GM23338 (cell line): ENCODE results near the gene SCNN1A. TPM values are rescaled to one million over a fixed set of nuclear protein-coding genes. Genes with fewer than 3 reads are reported as not detected.

Experiments
- ATAC-seq: fragments of 200-7000 bp; cut with Tn5 transposase; 3 replicates; pipeline ENCODE4 v1.9.1; 2020
- DNase-seq: peaks from one replicate; pipeline ENCODE4 v3.0.0-alpha.2; 2015; ENCODE audit warnings: low spot score
- H2AFZ ChIP-seq: fragments of 200-600 bp; sonication (generic); 2 replicates; pipeline ENCODE4 v1.8.0; 2016; ENCODE audit warnings: antibody characterized with exemption, mild to moderate bottlenecking, moderate library complexity
- H3F3A ChIP-seq: fragments of 200-600 bp; sonication (generic); replicated peaks from 2 replicates; pipeline ENCODE4 v1.8.0; 2017; ENCODE audit warnings: antibody characterized with exemption, mixed run types, low read depth
- H3K27ac ChIP-seq: fragments of 200-600 bp; sonication (generic); 2 replicates; pipeline ENCODE4 v1.6.1; 2016; ENCODE audit warnings: low read depth
- H3K27me3 ChIP-seq: fragments of 200-600 bp; sonication (generic); 2 replicates; pipeline ENCODE4 v1.8.0; 2016; ENCODE audit warnings: mild to moderate bottlenecking, mixed run types, moderate library complexity; ENCODE audit not compliant: insufficient read depth
- H3K36me3 ChIP-seq: fragments of 200-600 bp; sonication (generic); 2 replicates; pipeline ENCODE4 v1.8.0; 2016; ENCODE audit warnings: mild to moderate bottlenecking; ENCODE audit not compliant: insufficient read depth
- H3K4me1 ChIP-seq: fragments of 200-600 bp; sonication (generic); 2 replicates; pipeline ENCODE4 v1.8.0; 2016; ENCODE audit warnings: mild to moderate bottlenecking, moderate library complexity; ENCODE audit not compliant: insufficient read depth
- H3K4me2 ChIP-seq: fragments of 200-600 bp; sonication (generic); 2 replicates; pipeline ENCODE4 v1.7.1; 2017; ENCODE audit warnings: mixed run types
- H3K4me3 ChIP-seq: fragments of 200-600 bp; sonication (generic); 2 replicates; pipeline ENCODE4 v1.6.1; 2016; ENCODE audit warnings: mixed run types
- H3K79me2 ChIP-seq: fragments of 200-600 bp; sonication (generic); replicated peaks from 2 replicates; pipeline ENCODE4 v1.8.0; 2017; ENCODE audit warnings: mild to moderate bottlenecking; ENCODE audit not compliant: insufficient read depth
- H3K9me2 ChIP-seq: fragments of 200-600 bp; sonication (generic); 2 replicates; pipeline ENCODE4 v1.8.0; 2017; ENCODE audit not compliant: insufficient read depth
- H4K20me1 ChIP-seq: fragments of 200-600 bp; sonication (generic); replicated peaks from 2 replicates; pipeline ENCODE4 v1.8.0; 2017; ENCODE audit warnings: mild to moderate bottlenecking; ENCODE audit not compliant: insufficient read depth
- H3K27ac Mint-ChIP-seq: 2 replicates; pipeline ENCODE4 v1.8.0; 2020; ENCODE audit warnings: inconsistent platforms, mild to moderate bottlenecking, moderate library complexity, mixed read lengths
- H3K27me3 Mint-ChIP-seq: 3 replicates; pipeline ENCODE4 v1.8.0; 2022; ENCODE audit warnings: low read depth, mild to moderate bottlenecking, moderate library complexity, mixed read lengths, inconsistent platforms; ENCODE audit not compliant: insufficient read depth, poor library complexity
- H3K36me3 Mint-ChIP-seq: 3 replicates; pipeline ENCODE4 v1.8.0; 2021; ENCODE audit warnings: low read depth, mild to moderate bottlenecking, inconsistent platforms, moderate library complexity, mixed read lengths
- H3K4me1 Mint-ChIP-seq: 3 replicates; pipeline ENCODE4 v1.8.0; 2020; ENCODE audit warnings: mild to moderate bottlenecking, inconsistent platforms, mixed read lengths
- H3K4me3 Mint-ChIP-seq: 3 replicates; pipeline ENCODE4 v1.8.0; 2021; ENCODE audit warnings: moderate library complexity, mild to moderate bottlenecking, inconsistent platforms, mixed read lengths
- H3K9me3 Mint-ChIP-seq: 3 replicates; pipeline ENCODE4 v1.8.0; 2020; ENCODE audit warnings: moderate library complexity, mild to moderate bottlenecking, inconsistent platforms, mixed read lengths
- JUNB ChIP-seq: IDR thresholded peaks from one replicate; pipeline ENCODE4 v1.6.1; 2016; ENCODE audit warnings: antibody characterized with exemption; ENCODE audit not compliant: unreplicated experiment
- STAT1 ChIP-seq: IDR thresholded peaks from one replicate; pipeline ENCODE4 v1.6.1; 2016; ENCODE audit warnings: antibody characterized with exemption; ENCODE audit not compliant: unreplicated experiment
- ZNF114 ChIP-seq: fragments of 250-450 bp; sonication (Bioruptor Pico); IDR thresholded peaks from 2 replicates; pipeline ENCODE4 v1.5.0; 2020; ENCODE audit warnings: mild to moderate bottlenecking, moderate library complexity
- ZNF331 ChIP-seq: fragments of 250-450 bp; sonication (Bioruptor Pico); IDR thresholded peaks from 2 replicates; pipeline ENCODE4 v1.5.0; 2020; ENCODE audit warnings: low read depth, mild to moderate bottlenecking, moderate library complexity
- polyA plus RNA-seq: library from polyadenylated mRNA; unstranded; fragments of >200 nt; fragmentation: Nextera tagmentation; extraction: Ambion mirVana; gene quantifications from 2 replicates; pipeline ENCODE4 v1.2.1, GENCODE V29; 2016
- total RNA-seq: library from RNA; depleted of rRNA; stranded (reverse); fragments of >200 nt; shearing (Covaris generic); gene quantifications from 2 replicates; pipeline ENCODE4 v1.2.3, GENCODE V29; 2014
- TF ChIP-seq, protein P1 (sequence below): fragments of 250-450 bp; sonication (Bioruptor Pico); IDR thresholded peaks from 2 replicates; pipeline ENCODE4 v1.5.0; 2020; ENCODE audit warnings: mild to moderate bottlenecking, moderate library complexity

SCNN1A gene
- total and polyA plus RNA-seq, 2 experiments from 2014 or later: 37.1 to 125 TPM

DNA sequence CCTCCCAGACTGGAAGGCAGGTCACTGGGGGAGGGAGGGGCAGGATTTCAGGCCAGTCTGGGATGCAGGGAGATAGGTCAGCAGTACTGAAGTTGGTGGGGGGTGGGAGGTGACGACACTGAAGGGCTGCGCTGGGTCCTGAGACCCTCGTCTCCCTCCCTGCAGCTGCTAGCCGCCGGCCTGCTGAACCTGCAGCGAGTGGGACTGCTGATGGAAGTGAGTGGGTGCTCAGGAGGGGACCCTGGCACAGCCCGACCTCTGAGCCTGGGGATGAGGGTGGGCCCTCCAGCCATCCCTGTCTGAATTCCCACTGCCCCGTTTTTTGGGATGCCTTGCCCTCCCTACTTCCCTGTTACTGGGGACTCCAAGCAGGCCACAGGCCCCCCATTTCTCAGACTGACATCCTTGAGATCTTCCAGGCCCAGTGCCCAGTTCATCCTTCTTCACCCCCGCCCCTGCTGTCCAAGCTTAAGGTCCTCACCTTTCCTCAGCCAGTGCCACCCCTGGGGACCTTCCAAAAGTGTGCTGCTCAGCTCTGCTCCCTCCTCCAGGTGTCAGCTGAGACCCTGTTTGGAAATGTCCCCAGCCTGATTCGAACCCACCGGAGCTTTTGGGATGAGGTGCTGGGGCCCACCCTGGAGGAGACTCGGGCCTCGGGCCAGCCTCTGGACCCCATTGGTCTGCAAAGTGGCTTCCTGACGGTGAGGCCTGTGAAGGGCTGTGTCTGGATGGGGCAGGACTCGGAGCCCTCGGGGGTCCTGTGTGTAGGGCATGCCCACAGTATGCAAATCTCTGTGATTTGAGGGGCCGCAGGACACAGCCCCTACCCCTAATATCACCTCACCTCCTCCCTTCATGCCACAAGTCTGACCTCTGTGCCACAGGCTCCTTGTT lies 59.4 kb downstream of the SCNN1A start:
- Histone ChIP-seq H3K9me2 (no peaks in the 10 kb centered on the region), H3K27ac (no peak overlapping the region), H3F3A (peaks cover 5% of the 10 kb centered on the region), H4K20me1 (no peaks in the 10 kb centered on the region), H2AFZ (no peak overlapping the region), H3K79me2 (no peaks in the 10 kb centered on the region), H3K4me2 (no peak overlapping the region), H3K36me3 (peaks cover 12% of the 10 kb centered on the region), H3K4me1 (peaks cover 26% of the 10 kb centered on the region), H3K27me3 (no peaks in the 10 kb centered on the region), H3K4me3 (no peak overlapping the region)
- ATAC-seq (no peak), DNase-seq (no peak)
- H3K36me3 Mint-ChIP-seq: peaks cover 50% of the 10 kb centered on the region
- peaks cover 42% of the 10 kb centered on the region for H3K4me1 Mint-ChIP-seq
- peaks cover 29% of the 10 kb centered on the region for H3K27me3 Mint-ChIP-seq
- TF ChIP-seq ZNF331 (CRISPR knock-in tag) (no peak), STAT1 (no peak), JUNB (no peak), ZNF114 (CRISPR knock-in tag) (no peak)
- TF ChIP-seq, protein P1, sequence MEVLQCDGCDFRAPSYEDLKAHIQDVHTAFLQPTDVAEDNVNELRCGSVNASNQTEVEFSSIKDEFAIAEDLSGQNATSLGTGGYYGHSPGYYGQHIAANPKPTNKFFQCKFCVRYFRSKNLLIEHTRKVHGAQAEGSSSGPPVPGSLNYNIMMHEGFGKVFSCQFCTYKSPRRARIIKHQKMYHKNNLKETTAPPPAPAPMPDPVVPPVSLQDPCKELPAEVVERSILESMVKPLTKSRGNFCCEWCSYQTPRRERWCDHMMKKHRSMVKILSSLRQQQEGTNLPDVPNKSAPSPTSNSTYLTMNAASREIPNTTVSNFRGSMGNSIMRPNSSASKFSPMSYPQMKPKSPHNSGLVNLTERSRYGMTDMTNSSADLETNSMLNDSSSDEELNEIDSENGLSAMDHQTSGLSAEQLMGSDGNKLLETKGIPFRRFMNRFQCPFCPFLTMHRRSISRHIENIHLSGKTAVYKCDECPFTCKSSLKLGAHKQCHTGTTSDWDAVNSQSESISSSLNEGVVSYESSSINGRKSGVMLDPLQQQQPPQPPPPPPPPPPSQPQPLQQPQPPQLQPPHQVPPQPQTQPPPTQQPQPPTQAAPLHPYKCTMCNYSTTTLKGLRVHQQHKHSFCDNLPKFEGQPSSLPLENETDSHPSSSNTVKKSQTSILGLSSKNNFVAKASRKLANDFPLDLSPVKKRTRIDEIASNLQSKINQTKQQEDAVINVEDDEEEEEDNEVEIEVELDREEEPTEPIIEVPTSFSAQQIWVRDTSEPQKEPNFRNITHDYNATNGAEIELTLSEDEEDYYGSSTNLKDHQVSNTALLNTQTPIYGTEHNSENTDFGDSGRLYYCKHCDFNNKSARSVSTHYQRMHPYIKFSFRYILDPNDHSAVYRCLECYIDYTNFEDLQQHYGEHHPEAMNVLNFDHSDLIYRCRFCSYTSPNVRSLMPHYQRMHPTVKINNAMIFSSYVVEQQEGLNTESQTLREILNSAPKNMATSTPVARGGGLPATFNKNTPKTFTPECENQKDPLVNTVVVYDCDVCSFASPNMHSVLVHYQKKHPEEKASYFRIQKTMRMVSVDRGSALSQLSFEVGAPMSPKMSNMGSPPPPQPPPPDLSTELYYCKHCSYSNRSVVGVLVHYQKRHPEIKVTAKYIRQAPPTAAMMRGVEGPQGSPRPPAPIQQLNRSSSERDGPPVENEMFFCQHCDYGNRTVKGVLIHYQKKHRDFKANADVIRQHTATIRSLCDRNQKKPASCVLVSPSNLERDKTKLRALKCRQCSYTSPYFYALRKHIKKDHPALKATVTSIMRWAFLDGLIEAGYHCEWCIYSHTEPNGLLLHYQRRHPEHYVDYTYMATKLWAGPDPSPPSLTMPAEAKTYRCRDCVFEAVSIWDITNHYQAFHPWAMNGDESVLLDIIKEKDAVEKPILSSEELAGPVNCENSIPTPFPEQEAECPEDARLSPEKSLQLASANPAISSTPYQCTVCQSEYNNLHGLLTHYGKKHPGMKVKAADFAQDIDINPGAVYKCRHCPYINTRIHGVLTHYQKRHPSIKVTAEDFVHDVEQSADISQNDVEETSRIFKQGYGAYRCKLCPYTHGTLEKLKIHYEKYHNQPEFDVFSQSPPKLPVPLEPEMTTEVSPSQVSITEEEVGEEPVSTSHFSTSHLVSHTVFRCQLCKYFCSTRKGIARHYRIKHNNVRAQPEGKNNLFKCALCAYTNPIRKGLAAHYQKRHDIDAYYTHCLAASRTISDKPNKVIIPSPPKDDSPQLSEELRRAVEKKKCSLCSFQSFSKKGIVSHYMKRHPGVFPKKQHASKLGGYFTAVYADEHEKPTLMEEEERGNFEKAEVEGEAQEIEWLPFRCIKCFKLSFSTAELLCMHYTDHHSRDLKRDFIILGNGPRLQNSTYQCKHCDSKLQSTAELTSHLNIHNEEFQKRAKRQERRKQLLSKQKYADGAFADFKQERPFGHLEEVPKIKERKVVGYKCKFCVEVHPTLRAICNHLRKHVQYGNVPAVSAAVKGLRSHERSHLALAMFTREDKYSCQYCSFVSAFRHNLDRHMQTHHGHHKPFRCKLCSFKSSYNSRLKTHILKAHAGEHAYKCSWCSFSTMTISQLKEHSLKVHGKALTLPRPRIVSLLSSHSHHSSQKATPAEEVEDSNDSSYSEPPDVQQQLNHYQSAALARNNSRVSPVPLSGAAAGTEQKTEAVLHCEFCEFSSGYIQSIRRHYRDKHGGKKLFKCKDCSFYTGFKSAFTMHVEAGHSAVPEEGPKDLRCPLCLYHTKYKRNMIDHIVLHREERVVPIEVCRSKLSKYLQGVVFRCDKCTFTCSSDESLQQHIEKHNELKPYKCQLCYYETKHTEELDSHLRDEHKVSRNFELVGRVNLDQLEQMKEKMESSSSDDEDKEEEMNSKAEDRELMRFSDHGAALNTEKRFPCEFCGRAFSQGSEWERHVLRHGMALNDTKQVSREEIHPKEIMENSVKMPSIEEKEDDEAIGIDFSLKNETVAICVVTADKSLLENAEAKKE (CRISPR knock-in tag): no peak
- H3K27ac Mint-ChIP-seq: no peak overlapping the region
- no peaks in the 10 kb centered on the region; the same call in 2 of the 3 replicates for H3K9me3 Mint-ChIP-seq
- no peak overlapping the region for H3K4me3 Mint-ChIP-seq
